OCI-LY7 (cell line): Measurements from ENCODE around the gene DPYSL4.
"Not testable (repeated sequence)": the region's sequence is repeated elsewhere in the genome, so short reads cannot be mapped to it uniquely, and the experiment has no call there.

Experiments
- CTCF ChIP-seq: fragments of 200-600 bp; sonication (generic); conservative IDR thresholded peaks from 2 replicates; pipeline ENCODE4 v1.5.1; 2014; ENCODE audit warnings: mild to moderate bottlenecking, antibody characterized with exemption, low read length, moderate library complexity, mixed read lengths
- EZH2phosphoT487 ChIP-seq: fragments of 200-600 bp; sonication (generic); IDR thresholded peaks from 2 replicates; pipeline ENCODE4 v1.6.1; 2018; ENCODE audit warnings: low read depth, borderline replicate concordance, mild to moderate bottlenecking, mixed run types, antibody characterized with exemption, low read length, moderate library complexity, mixed read lengths

DNA sequence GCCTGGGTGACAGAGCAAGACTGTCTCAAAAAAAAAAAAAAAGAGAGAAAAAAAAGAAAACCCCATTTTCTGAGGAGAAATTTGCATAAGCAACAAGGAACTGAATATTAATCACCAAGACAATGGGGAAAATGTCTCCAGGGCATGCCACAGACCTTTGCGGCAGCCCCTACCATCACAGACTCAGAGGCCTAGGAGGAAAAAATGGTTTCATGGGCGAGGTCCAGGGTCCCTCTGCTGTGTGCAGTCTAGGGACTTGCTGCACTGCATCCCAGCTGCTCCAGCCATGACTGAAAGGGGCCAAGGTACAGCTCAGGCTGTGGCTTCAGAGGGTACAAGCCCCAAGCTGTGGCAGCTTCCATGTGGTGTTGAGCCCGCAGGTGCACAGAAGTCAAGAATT lies 29.7 kb downstream of the DPYSL4 start:
- TF ChIP-seq CTCF, EZH2phosphoT487: not testable (repeated sequence)
